Adrenal gland (tissue), 5 donors: ENCODE measurements around the gene KIRREL3.

Experiments
- CTCF ChIP-seq, 6 experiments: fragments of 450-650 bp in 4 of 6; fragments of 200-600 bp in 2 of 6; sonication (generic) in 1 of 6; IDR thresholded peaks; 1 replicate in 5 of 6; 2 replicates in 1 of 6; pipeline versions ENCODE4 v1.5.1 to v1.8.0; 2016 to 2021; ENCODE audit warnings: antibody characterized with exemption in 6 of 6, mild to moderate bottlenecking in 2 of 6, moderate library complexity in 1 of 6
- POLR2A ChIP-seq, 2 donors: fragments of 450-650 bp; IDR thresholded peaks; one replicate each; pipeline ENCODE4 v1.6.1; 2017; ENCODE audit warnings: antibody characterized with exemption in 2 of 2, mild to moderate bottlenecking in 2 of 2, moderate library complexity in 1 of 2
- donor health status: DM: no; HTN: no; CAD: no.

- TF ChIP-seq CTCF (IDR thresholded peaks at IDR 0.05) (no peak), POLR2A (IDR thresholded peaks at IDR 0.05) (no peak)
Observed at GRCh38 chr11:126861796-126862459, 138.6 kb downstream of the KIRREL3 start.
